MCF 10A (cell line): ENCODE data around the gene LPIN3. TPM values are rescaled to one million over a fixed set of nuclear protein-coding genes. Genes with fewer than 3 reads are reported as not detected.

Source experiments
- BruUV-seq: library from RNA; stranded (reverse); fragments of 400-500 nt; replicated peaks from 2 replicates; lab custom pipeline; 2021; lab: Mats Ljungman, UMichigan
- CTCF ChIA-PET: fragments of 300-600 bp; sonication (Branson Sonifier 250); formaldehyde crosslinking; extraction: SDS; loops from one replicate; lab custom pipeline; 2021; ENCODE audit warnings: antibody characterized with exemption, inconsistent platforms; lab: Yijun Ruan, JAX
- POLR2A ChIA-PET: fragments of 300-600, 350-650 bp; sonication (Branson Sonifier 250); formaldehyde crosslinking; extraction: SDS; loops from one replicate; lab custom pipeline; 2020; ENCODE audit warnings: antibody characterized with exemption, inconsistent platforms; lab: Yijun Ruan, JAX
- DNase-seq: peaks from one replicate; pipeline ENCODE4 v3.0.0-alpha.2; 2018; ENCODE audit not compliant: unreplicated experiment
- H3K27ac Mint-ChIP-seq: one replicate; pipeline ENCODE4 v1.8.0; 2022; ENCODE audit warnings: mild to moderate bottlenecking, low read depth, mixed read lengths; ENCODE audit not compliant: unreplicated experiment
- H3K27me3 Mint-ChIP-seq: one replicate; pipeline ENCODE4 v1.8.0; 2022; ENCODE audit warnings: mixed read lengths; ENCODE audit not compliant: insufficient read depth, unreplicated experiment
- H3K36me3 Mint-ChIP-seq: one replicate; pipeline ENCODE4 v1.8.0; 2022; ENCODE audit warnings: mild to moderate bottlenecking, moderate library complexity, mixed read lengths; ENCODE audit not compliant: insufficient read depth, unreplicated experiment
- H3K4me1 Mint-ChIP-seq: one replicate; pipeline ENCODE4 v1.8.0; 2022; ENCODE audit warnings: mixed read lengths; ENCODE audit not compliant: insufficient read depth, unreplicated experiment
- H3K4me3 Mint-ChIP-seq: one replicate; pipeline ENCODE4 v1.8.0; 2022; ENCODE audit warnings: mild to moderate bottlenecking, moderate library complexity, mixed read lengths; ENCODE audit not compliant: unreplicated experiment
- H3K9me3 Mint-ChIP-seq: one replicate; pipeline ENCODE4 v1.8.0; 2022; ENCODE audit warnings: mixed read lengths; ENCODE audit not compliant: unreplicated experiment
- intact Hi-C: fragments of 100-400 bp; cut with micrococcal nuclease; formaldehyde crosslinking; loops from 2 replicates; pipeline ENCODE4 v1.14.1; 2022
- total RNA-seq: library from RNA; stranded (reverse); gene quantifications from 2 replicates; pipeline ENCODE4 v1.2.3, GENCODE V29; 2022
- TF ChIP-seq, protein P1 (sequence below): fragments of 200-600 bp; IDR thresholded peaks from one replicate; pipeline ENCODE4 v1.8.0; 2022; ENCODE audit warnings: antibody characterized with exemption, mild to moderate bottlenecking; ENCODE audit not compliant: unreplicated experiment

LPIN3 gene
- total RNA-seq, 1 experiment from 2014 or later: 16.5 TPM

DNA sequence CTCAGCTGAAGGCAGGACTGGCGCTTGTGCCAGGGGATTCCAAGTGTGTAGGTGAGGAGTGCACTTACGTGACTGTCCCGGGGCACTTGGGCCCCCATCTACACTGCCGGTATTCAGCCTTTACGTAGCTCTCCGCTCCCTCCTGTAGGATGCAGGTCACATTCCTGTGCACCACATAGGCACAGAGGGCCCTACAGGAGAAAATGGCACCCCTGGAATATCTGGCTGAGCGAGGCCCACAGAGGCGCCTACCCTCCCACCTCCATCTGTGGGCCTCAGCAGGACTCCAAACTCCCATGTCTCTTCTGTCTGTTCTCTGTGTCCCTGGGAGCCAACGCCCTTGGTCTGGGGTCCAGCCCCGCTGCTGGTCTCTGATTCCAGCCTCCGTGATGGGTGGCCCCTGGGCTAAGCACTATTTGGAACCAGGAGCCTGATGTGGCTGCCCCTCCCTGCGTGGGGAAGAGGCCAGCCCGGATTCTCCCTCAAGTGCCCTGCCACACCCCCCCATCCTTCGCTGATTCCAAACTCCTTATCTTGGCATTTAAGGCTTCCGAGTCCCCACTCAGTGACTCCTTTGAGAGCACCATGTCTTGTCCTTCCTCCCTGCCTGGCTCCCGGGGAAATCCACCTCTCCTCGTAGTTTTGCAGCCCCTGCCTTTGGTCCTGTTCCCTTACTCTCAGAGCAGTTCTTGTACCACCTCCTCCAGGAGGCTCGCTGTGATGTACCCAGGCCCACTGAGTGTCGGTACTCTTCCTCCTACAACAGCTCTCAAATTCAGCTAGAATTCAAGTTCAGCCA lies 24.5 kb downstream of the LPIN3 start:
- BruUV-seq: no TSS peak
- H3K36me3 Mint-ChIP-seq: peaks cover 13% of the 10 kb centered on the region
- ChIA-PET CTCF (interaction anchor here (1.1 kb wide), 1 partner anchor 193 kb away, joined by 3 read pairs; no protein-coding TSS in a partner anchor), POLR2A (no interaction called here)
- TF ChIP-seq, protein P1, sequence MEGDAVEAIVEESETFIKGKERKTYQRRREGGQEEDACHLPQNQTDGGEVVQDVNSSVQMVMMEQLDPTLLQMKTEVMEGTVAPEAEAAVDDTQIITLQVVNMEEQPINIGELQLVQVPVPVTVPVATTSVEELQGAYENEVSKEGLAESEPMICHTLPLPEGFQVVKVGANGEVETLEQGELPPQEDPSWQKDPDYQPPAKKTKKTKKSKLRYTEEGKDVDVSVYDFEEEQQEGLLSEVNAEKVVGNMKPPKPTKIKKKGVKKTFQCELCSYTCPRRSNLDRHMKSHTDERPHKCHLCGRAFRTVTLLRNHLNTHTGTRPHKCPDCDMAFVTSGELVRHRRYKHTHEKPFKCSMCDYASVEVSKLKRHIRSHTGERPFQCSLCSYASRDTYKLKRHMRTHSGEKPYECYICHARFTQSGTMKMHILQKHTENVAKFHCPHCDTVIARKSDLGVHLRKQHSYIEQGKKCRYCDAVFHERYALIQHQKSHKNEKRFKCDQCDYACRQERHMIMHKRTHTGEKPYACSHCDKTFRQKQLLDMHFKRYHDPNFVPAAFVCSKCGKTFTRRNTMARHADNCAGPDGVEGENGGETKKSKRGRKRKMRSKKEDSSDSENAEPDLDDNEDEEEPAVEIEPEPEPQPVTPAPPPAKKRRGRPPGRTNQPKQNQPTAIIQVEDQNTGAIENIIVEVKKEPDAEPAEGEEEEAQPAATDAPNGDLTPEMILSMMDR: no peak
- no peak overlapping the region for H3K4me3 Mint-ChIP-seq
- intact Hi-C loops: no loop called here
- H3K27me3 Mint-ChIP-seq: peaks cover 37% of the 10 kb centered on the region
- no peak overlapping the region for H3K27ac Mint-ChIP-seq
- no peak for DNase-seq
- no peaks in the 10 kb centered on the region for H3K4me1 Mint-ChIP-seq
- no peaks in the 10 kb centered on the region for H3K9me3 Mint-ChIP-seq

DNA sequence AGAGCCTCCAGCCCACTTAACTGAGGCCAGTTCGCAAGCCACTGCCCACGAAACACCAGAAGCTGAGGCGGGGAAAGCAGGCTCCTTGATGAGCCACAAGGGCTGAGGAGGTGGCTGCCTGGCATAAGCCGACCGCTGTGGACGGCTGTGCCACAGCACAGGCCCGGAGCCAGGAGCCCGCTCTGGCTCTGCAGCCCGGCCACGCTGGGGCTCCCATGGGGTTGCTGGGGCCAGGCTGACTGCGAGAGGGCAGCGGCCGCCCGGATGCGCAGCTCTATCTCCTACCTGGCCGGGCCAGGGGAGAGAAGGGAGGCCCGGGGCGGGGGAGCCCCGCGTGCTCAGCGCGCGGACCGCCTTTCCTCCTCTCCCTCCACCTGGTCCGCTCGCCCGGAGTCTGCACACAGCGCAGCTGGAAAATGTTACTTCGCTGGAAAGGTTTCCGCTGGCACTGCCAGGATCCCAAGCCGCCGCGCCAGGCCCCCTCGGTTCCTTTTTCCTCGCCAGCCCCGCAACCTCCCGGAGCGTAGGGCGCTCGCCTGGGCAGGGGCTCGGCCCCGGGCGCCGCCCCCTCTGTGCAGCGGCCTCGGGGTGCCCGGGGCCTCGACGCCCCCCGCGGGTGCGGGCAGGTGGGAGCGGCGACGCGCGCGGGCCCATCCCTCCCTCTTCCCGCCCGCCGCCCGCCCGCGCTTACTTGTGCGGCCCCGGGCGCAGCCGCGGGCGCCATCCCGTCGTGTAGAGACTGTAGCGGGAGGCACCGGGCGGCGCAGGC lies 25.3 kb downstream of the LPIN3 start:
- ChIA-PET POLR2A (no interaction called here), CTCF (interaction anchor here (1.1 kb wide), 1 partner anchor 194 kb away, joined by 3 read pairs; no protein-coding TSS in a partner anchor)
- intact Hi-C loops: no loop called here
- no TSS peak for BruUV-seq
- Mint-ChIP-seq H3K4me1 (no peaks in the 10 kb centered on the region), H3K36me3 (peaks cover 6% of the 10 kb centered on the region), H3K4me3 (no peak overlapping the region), H3K27ac (no peak overlapping the region), H3K27me3 (peaks cover 37% of the 10 kb centered on the region), H3K9me3 (no peaks in the 10 kb centered on the region)
- no peak for DNase-seq
- TF ChIP-seq, protein P1: no peak

DNA sequence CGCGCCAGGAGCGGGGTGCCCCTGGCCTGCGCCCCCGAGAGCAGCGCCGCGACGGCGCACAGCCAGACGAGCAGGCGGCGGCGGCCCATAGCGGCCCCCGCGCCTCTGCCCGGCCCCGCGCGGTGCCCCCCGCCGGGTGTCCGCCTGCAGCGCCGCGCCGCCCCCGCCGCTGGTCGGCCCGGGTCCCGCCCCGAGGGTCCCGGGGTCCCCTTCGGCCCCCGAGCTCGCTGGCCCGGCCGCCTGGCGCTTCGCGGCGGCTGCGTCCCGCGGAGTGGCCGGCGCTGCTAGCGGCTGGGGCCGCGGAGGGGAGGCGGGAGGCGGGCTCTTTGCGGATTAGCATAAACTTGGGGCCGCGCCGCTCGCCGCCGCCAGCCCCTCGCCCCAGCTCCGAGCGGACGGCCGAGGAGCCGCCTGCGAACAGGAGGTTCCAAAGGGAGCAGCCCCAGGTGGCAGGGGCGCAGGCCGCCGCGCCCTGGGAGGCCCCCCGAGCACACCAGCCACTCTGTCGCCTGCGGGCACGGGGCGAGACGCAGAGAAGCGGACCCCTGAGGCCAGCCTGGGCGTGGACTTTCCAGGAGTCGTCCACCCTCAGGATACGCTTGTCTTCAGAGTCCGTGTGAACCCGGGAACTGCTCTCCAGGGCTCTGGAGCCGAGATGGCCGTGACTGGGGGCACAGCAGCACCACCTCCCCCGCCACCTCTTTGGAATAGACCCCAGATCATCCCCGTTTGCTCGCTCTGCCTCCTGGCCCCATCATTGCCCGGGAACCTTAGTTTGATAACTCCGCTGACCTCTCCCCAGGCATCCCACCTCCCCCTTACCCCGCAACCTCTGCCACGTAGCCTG lies 26.1 kb downstream of the LPIN3 start, which contains the start of gene EMILIN3:
EMILIN3 (minus strand) TSS at position 273 of the 847 bp plus-strand sequence; CDS start at position 89, 184 bp downstream.
- Mint-ChIP-seq H3K27me3 (peaks cover 37% of the 10 kb centered on the region), H3K36me3 (peaks cover 6% of the 10 kb centered on the region), H3K27ac (no peak within 1 kb of the TSS), H3K9me3 (no peaks in the 10 kb centered on the region), H3K4me3 (no peak within 1 kb of the TSS), H3K4me1 (no peaks in the 10 kb centered on the region)
- TF ChIP-seq, protein P1: no peak
- POLR2A ChIA-PET: no interaction called here
- intact Hi-C loops: no loop called here
- CTCF ChIA-PET: interaction anchor here (1.0 kb wide), 1 partner anchor 26 kb away, joined by 3 read pairs; the partner anchor contains the start of gene LPIN3
- BruUV-seq: no TSS peak
- DNase-seq: no peak
